Measurements from ENCODE around the gene SFXN3. TPM values are rescaled to one million over a fixed set of nuclear protein-coding genes. Genes with fewer than 3 reads are reported as not detected.

Gene SFXN3
- total RNA-seq (10 to 100 TPM; 17.5 to 57.1 (median 43.5) TPM), polyA plus RNA-seq (10 to 100 TPM in 2 of 3 donors, 1 to 10 TPM in 1; 9.5 to 16.9 (median 11.4) TPM)

DNA sequence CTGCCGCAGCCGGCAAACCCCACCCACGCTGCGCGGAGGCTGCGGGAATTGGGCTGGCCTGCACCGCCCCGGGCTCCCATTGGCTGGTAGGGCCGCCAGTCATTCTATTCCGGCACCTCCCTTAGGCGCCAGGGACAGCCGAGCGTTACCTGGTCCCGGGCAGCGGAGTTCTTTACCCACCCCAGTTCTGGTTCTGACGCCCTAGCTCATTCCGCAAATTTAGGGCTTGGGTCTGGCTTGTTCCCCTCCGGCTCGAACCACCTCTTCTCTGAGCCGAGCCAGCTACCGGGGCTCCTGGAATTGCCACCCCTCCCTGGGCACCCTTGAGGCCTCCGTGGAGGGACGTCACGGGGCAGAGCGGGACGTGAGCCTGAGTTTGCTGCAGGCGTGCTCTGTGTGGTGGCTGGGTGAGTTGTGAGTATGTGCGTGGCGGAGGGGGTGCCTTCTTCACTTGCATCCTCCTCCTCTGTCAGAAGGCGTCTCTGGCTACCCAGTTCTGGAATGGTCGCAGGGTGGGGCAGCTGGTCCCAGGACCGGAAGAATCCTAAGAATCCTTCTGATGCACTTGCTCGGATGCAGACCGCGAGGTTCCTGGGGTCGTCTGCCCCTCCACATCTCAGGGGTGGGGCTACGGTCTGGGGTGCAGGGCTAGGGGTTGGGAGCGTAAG lies at the start of gene SFXN3, which contains the start of gene PDZD7:
TSS of gene SFXN3 (plus strand) at position 107 of the 668 bp plus-strand sequence. CDS start 3,461 bp downstream, outside the sequence.
TSS of gene PDZD7 (minus strand) at position 2 of the 668 bp plus-strand sequence. CDS start 910 bp downstream, outside the sequence.
- TF ChIP-seq POLR2A (IDR thresholded peaks at IDR 0.05) (peak; percentile 39 to 76), POLR2AphosphoS5 (IDR thresholded peaks at IDR 0.05) (peak; percentile 76 to 83 (median 83))
- TF ChIP-seq, protein P1, sequence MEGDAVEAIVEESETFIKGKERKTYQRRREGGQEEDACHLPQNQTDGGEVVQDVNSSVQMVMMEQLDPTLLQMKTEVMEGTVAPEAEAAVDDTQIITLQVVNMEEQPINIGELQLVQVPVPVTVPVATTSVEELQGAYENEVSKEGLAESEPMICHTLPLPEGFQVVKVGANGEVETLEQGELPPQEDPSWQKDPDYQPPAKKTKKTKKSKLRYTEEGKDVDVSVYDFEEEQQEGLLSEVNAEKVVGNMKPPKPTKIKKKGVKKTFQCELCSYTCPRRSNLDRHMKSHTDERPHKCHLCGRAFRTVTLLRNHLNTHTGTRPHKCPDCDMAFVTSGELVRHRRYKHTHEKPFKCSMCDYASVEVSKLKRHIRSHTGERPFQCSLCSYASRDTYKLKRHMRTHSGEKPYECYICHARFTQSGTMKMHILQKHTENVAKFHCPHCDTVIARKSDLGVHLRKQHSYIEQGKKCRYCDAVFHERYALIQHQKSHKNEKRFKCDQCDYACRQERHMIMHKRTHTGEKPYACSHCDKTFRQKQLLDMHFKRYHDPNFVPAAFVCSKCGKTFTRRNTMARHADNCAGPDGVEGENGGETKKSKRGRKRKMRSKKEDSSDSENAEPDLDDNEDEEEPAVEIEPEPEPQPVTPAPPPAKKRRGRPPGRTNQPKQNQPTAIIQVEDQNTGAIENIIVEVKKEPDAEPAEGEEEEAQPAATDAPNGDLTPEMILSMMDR (IDR thresholded peaks at IDR 0.05) = no peak
- intact Hi-C loops (cut with DNase I) = loop anchor here (5.0 to 10.0 kb wide), 2 partner anchors 36 to 324 kb away; partner anchors contain the start of gene BTRC
- Histone ChIP-seq H3K4me1 (peaks cover 0 to 28% (median 20%) of the 10 kb centered on the region in 4 donors), H3K27ac (peak within 1 kb of the TSS; percentile 91 to 98 (median 96)), H3K36me3 (peaks cover 8 to 17% (median 14%) of the 10 kb centered on the region in 4 donors), H3K27me3 (peaks cover 0 to 10% (median 0%) of the 10 kb centered on the region in 3 donors), H3K4me3 (peak within 1 kb of the TSS; percentile 66 to 85 (median 76)), H3K9me3 (no peaks in the 10 kb centered on the region)
- peak; percentile 98 for DNase-seq
- 0 to 1% methylated on average over 38 of the region's 38 CpGs for WGBS, 2 donors

- intact Hi-C loops (cut with DNase I) = no loop called here
- TF ChIP-seq POLR2AphosphoS5 (IDR thresholded peaks at IDR 0.05) = no peak
- TF ChIP-seq, protein P1 (IDR thresholded peaks at IDR 0.05) = no peak
- no peak for TF ChIP-seq EP300 (IDR thresholded peaks at IDR 0.05)
- no peak for TF ChIP-seq POLR2A (IDR thresholded peaks at IDR 0.05)
- no peaks in the 10 kb centered on the region for H3K9me3 ChIP-seq
- peak; percentile 59 for DNase-seq
- peaks cover 5 to 46% (median 8%) of the 10 kb centered on the region in 4 donors for H3K36me3 ChIP-seq
- H3K27ac ChIP-seq = no peak overlapping the region
- H3K27me3 ChIP-seq = no peaks in the 10 kb centered on the region
- H3K4me1 ChIP-seq = peaks cover 0 to 18% (median 16%) of the 10 kb centered on the region in 4 donors
- no peak overlapping the region for H3K4me3 ChIP-seq
- 92% methylated on average over 24 of the region's 24 CpGs for WGBS, 2 donors
These were observed 47.9 kb upstream of the SFXN3 start for GRCh38 chr10:100982916-100983830.

DNA sequence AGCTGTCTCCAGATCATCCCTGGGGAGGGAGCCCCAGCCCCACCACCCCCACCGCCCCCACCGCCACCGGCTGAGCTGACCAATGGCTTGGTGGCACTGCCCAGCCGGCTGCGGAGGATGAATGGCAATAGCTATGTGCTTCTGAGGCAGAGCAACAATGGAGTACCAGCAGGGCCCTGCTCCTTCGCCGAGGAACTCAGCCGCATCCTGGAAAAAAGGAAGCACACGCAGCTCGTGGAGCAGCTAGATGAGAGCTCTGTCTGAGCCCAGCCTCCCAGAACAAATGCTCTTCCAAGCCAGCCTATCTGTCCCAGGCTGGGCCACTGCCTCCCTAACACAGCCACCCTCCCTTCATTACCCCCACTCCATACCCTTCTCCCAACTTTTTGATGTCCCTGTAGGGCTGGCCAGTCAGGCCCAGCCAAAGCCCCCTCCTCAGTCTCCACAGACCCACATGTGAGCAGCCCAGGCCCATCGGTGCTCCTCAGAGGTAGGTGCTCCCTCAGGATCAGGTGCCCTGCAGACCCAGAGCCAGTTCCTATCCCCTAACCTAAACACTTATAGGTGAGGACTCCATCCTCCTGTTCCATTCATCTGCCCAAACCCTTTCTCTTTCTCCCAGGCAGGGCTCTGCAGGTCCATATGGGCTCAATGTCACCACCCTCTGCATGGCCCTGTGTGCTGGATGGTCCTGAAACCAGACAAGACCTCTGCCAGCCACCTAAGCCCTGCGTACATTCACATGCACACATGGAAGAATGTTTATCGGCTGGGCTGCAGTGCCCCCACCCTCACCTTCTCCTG lies 47.0 kb upstream of the SFXN3 start:
- Histone ChIP-seq H3K4me3 (no peak overlapping the region), H3K27me3 (no peaks in the 10 kb centered on the region), H3K4me1 (peaks cover 0 to 27% (median 23%) of the 10 kb centered on the region in 4 donors), H3K36me3 (peaks cover 5 to 46% (median 8%) of the 10 kb centered on the region in 4 donors), H3K27ac (no peak overlapping the region), H3K9me3 (no peaks in the 10 kb centered on the region)
- intact Hi-C loops (cut with DNase I) = no loop called here
- DNase-seq = peak; percentile 45
- TF ChIP-seq POLR2A (IDR thresholded peaks at IDR 0.05) = no peak
- TF ChIP-seq POLR2AphosphoS5 (IDR thresholded peaks at IDR 0.05) = no peak
- TF ChIP-seq, protein P1 (IDR thresholded peaks at IDR 0.05) = no peak
- no peak for TF ChIP-seq EP300 (IDR thresholded peaks at IDR 0.05)
- WGBS, 2 donors = 87 to 89% methylated on average over 13 of the region's 13 CpGs

GRCh38 chr10:100984672-100985177 lies 46.3 kb upstream of the SFXN3 start:
- peak; percentile 40 for DNase-seq
- Histone ChIP-seq H3K4me3 (no peak overlapping the region), H3K27me3 (no peaks in the 10 kb centered on the region), H3K36me3 (peaks cover 5 to 48% (median 8%) of the 10 kb centered on the region in 4 donors), H3K4me1 (peaks cover 0 to 31% (median 24%) of the 10 kb centered on the region in 4 donors), H3K9me3 (no peaks in the 10 kb centered on the region), H3K27ac (no peak overlapping the region)
- intact Hi-C loops (cut with DNase I) = no loop called here
- TF ChIP-seq EP300 (IDR thresholded peaks at IDR 0.05) (no peak), POLR2AphosphoS5 (IDR thresholded peaks at IDR 0.05) (no peak), POLR2A (IDR thresholded peaks at IDR 0.05) (no peak)
- TF ChIP-seq, protein P1 (IDR thresholded peaks at IDR 0.05) = no peak
- 82 to 84% methylated on average over 2 of the region's 2 CpGs for WGBS, 2 donors

Measured in sigmoid colon (tissue), 7 donors.